Endothelial cell of umbilical vein (primary cell): Measurements from ENCODE around the gene SSBP3. TPM values are rescaled to one million over a fixed set of nuclear protein-coding genes. Genes with fewer than 3 reads are reported as not detected.
"Not testable (repeated sequence)": the region's sequence is repeated elsewhere in the genome, so short reads cannot be mapped to it uniquely, and the experiment has no call there.

Experiments used
- BruUV-seq: library from RNA; stranded (reverse); fragments of 400-500 nt; replicated peaks from 2 replicates; lab custom pipeline; 2021; lab: Mats Ljungman, UMichigan
- CTCF ChIA-PET: fragments of 300-600, 350-600 bp; sonication (Branson Sonifier 250); formaldehyde crosslinking; loops from one replicate; lab custom pipeline; 2021; ENCODE audit warnings: antibody characterized with exemption, inconsistent platforms; lab: Charles Lee
- POLR2A ChIA-PET: fragments of 300-600, 350-600 bp; sonication (Branson Sonifier 250); formaldehyde crosslinking; loops from one replicate; lab custom pipeline; 2021; ENCODE audit warnings: antibody characterized with exemption, inconsistent platforms; lab: Charles Lee
- DNase-seq: peaks from one replicate; pipeline ENCODE4 v3.0.0-alpha.2; 2011; ENCODE audit warnings: low read depth, low spot score
- FAIRE-seq: peaks from 2 replicates; lab custom pipeline; 2011; peaks lifted over from hg19 to GRCh38; lab: Jason Lieb, UNC
- H2AFZ ChIP-seq: 2 replicates; pipeline ENCODE4 v1.6.0; 2012; ENCODE audit warnings: low read depth, low read length, control low read depth, inconsistent platforms
- H3K27ac ChIP-seq: 2 replicates; pipeline ENCODE4 v1.5.1; 2011; ENCODE audit warnings: low read depth, mild to moderate bottlenecking, control low read depth, low read length, moderate library complexity; ENCODE audit not compliant: insufficient read depth
- H3K27me3 ChIP-seq, 2 experiments: 2 replicates each; pipeline versions ENCODE4 v1.6.0 to v1.6.1; 2011; ENCODE audit warnings: low read length in 2 of 2, mixed read lengths in 1 of 2; ENCODE audit not compliant: control insufficient read depth in 2 of 2, insufficient read depth in 2 of 2
- H3K36me3 ChIP-seq, 2 experiments: 2 replicates in 1 of 2; 3 replicates in 1 of 2; pipeline ENCODE4 v1.5.1; 2011; ENCODE audit warnings: low read length in 2 of 2, mild to moderate bottlenecking in 1 of 2, moderate library complexity in 1 of 2; ENCODE audit not compliant: control insufficient read depth in 2 of 2, insufficient read depth in 2 of 2; ENCODE audit errors: extremely low read depth in 1 of 2
- H3K4me1 ChIP-seq: 3 replicates; pipeline ENCODE4 v1.5.1; 2011; ENCODE audit warnings: mild to moderate bottlenecking, low read length; ENCODE audit not compliant: control insufficient read depth, insufficient read depth; ENCODE audit errors: extremely low read depth
- H3K4me2 ChIP-seq: 2 replicates; pipeline ENCODE4 v1.6.1; 2011; ENCODE audit warnings: low read length, control low read depth, mixed read lengths; ENCODE audit not compliant: insufficient read depth
- H3K4me3 ChIP-seq, 3 experiments: fragments of 200-600 bp in 1 of 3; sonication (generic), shearing (Covaris generic) in 1 of 3; replicated peaks in 1 of 3; 2 replicates each; pipeline ENCODE4 v1.5.1; 2011 to 2016; ENCODE audit warnings: control low read depth in 3 of 3, low read length in 3 of 3, mild to moderate bottlenecking in 2 of 3, inconsistent platforms in 1 of 3, low read depth in 1 of 3, moderate library complexity in 1 of 3; ENCODE audit not compliant: insufficient read depth in 1 of 3
- H3K79me2 ChIP-seq: 2 replicates; pipeline ENCODE4 v1.6.0; 2012; ENCODE audit warnings: low read length, inconsistent platforms; ENCODE audit not compliant: control insufficient read depth, insufficient read depth
- H3K9ac ChIP-seq: replicated peaks from 2 replicates; pipeline ENCODE3; 2011; ENCODE audit warnings: low read length, control low read depth; ENCODE audit not compliant: insufficient read depth; ENCODE audit errors: extremely low read depth
- H3K9me1 ChIP-seq: replicated peaks from 3 replicates; pipeline ENCODE4 v1.6.0; 2011; ENCODE audit warnings: mild to moderate bottlenecking, low read length; ENCODE audit not compliant: control insufficient read depth, insufficient read depth; ENCODE audit errors: extremely low read depth
- H3K9me3 ChIP-seq: replicated peaks from 2 replicates; pipeline ENCODE4 v1.5.1; 2012; ENCODE audit warnings: low read length, inconsistent platforms; ENCODE audit not compliant: control insufficient read depth, insufficient read depth
- H4K20me1 ChIP-seq: replicated peaks from 2 replicates; pipeline ENCODE3; 2011; ENCODE audit warnings: mild to moderate bottlenecking, low read length; ENCODE audit not compliant: control insufficient read depth, insufficient read depth; ENCODE audit errors: extremely low read depth
- FOS ChIP-seq: IDR thresholded peaks from 2 replicates; pipeline ENCODE4 v1.6.1; 2011; ENCODE audit warnings: mild to moderate bottlenecking, low read length, moderate library complexity, borderline replicate concordance; ENCODE audit not compliant: insufficient read depth
- JUN ChIP-seq: IDR thresholded peaks from 2 replicates; pipeline ENCODE4 v1.6.1; 2011; ENCODE audit warnings: borderline replicate concordance, low read depth; ENCODE audit not compliant: insufficient read length, insufficient read depth
- dilution Hi-C: fragments of 300-500 bp; cut with MboI; formaldehyde crosslinking; loops from one replicate; pipeline ENCODE4 v1.15.0; 2019; ENCODE audit warnings: low sequenced_read_pairs; ENCODE audit not compliant: extremely low pct_ligation_motif_present
- intact Hi-C: fragments of 100-400 bp; cut with micrococcal nuclease; formaldehyde crosslinking; loops from one replicate; pipeline ENCODE4 v1.10.0; 2022
- polyA plus RNA-seq, 4 experiments: library from polyadenylated mRNA; depleted of rRNA in 3 of 4; stranded (reverse) in 3 of 4; unstranded in 1 of 4; fragments of >200 nt; gene quantifications; 2 replicates each; pipeline versions ENCODE4 v1.2.1 to v1.2.3, GENCODE V29; 2011 to 2012; ENCODE audit warnings: missing spikeins in 1 of 4
- total RNA-seq: library from RNA; stranded (reverse); gene quantifications from 2 replicates; pipeline ENCODE4 v1.2.3, GENCODE V29; 2021
- TF ChIP-seq, protein P1 (sequence below): IDR thresholded peaks from 2 replicates; pipeline ENCODE4 v1.6.1; 2011; ENCODE audit not compliant: insufficient read depth, insufficient read length

Gene SSBP3
- total and polyA plus RNA-seq, 2 donors (not counting 3 experiments of a cell fraction or from before 2014, with no cell fraction given) = 44.9 to 59.4 TPM

- H3K27me3 ChIP-seq, CTCF ChIA-PET, BruUV-seq, H3K9me1 ChIP-seq, H3K79me2 ChIP-seq, H3K9ac ChIP-seq, H3K4me3 ChIP-seq, H3K9me3 ChIP-seq, H4K20me1 ChIP-seq, dilution Hi-C loops, H2AFZ ChIP-seq: not testable (repeated sequence)
- DNase-seq (peak; percentile 32), FAIRE-seq (peak; percentile 97)
- POLR2A ChIA-PET = interaction anchor here (0.7 kb wide), 1 partner anchor 12 kb away, joined by 10 read pairs; no protein-coding TSS in a partner anchor
- peak overlapping the region; percentile 33 for H3K27ac ChIP-seq
- intact Hi-C loops = loop anchor here (1.0 kb wide), 1 partner anchor 87 kb away; no protein-coding TSS in a partner anchor
- peaks cover 30 to 39% of the 10 kb centered on the region in 2 experiments for H3K36me3 ChIP-seq
- peaks cover 12% of the 10 kb centered on the region for H3K4me1 ChIP-seq
- peak; percentile 3 for TF ChIP-seq JUN
- H3K4me2 ChIP-seq = peak overlapping the region; percentile 3
These were observed 198.3 kb downstream of the SSBP3 start for GRCh38 chr1:54207896-54208295.

DNA sequence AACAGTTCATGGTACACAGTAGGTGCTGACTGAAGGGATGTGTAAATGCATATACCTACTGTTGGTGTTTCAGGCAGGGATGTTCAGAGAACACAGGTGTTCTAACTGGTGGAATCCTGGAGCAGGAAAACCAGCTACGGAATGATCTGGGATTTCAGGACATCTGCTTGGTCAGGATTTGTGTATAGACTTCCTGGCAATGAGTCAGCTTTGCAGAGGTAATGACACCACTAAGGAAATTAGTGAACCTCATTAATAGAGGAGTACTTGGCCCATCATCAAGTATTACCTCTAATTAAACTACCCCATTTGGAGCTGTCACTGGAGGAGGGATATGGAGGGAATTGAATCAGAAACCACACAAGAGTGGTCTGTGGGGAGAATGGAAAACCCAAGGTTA, 198.9 kb downstream of the SSBP3 start:
- ChIA-PET POLR2A (no interaction called here), CTCF (interaction anchor here (1.6 kb wide), 1 partner anchor 86 kb away, joined by 7 read pairs; no protein-coding TSS in a partner anchor)
- H3K9me3 ChIP-seq = no peaks in the 10 kb centered on the region
- H3K27ac ChIP-seq = peak overlapping the region; percentile 33
- dilution Hi-C loops (no loop called here), intact Hi-C loops (loop anchor here (1.0 kb wide), 1 partner anchor 86 kb away; no protein-coding TSS in a partner anchor)
- H3K4me2 ChIP-seq = peak overlapping the region; percentile 3
- DNase-seq (peak; percentile 43), FAIRE-seq (peak; percentile 67)
- H2AFZ ChIP-seq = no peak overlapping the region
- BruUV-seq = no TSS peak
- H3K9ac ChIP-seq = no peak overlapping the region
- no peaks in the 10 kb centered on the region for H3K9me1 ChIP-seq
- H3K27me3 ChIP-seq = no peaks in the 10 kb centered on the region
- H3K79me2 ChIP-seq = peaks cover 6% of the 10 kb centered on the region
- TF ChIP-seq, protein P1, sequence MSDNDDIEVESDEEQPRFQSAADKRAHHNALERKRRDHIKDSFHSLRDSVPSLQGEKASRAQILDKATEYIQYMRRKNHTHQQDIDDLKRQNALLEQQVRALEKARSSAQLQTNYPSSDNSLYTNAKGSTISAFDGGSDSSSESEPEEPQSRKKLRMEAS = no peak
- peak; percentile 3 for TF ChIP-seq JUN
- TF ChIP-seq FOS = peak; percentile 65
- H3K4me1 ChIP-seq = peaks cover 12% of the 10 kb centered on the region
- no peaks in the 10 kb centered on the region for H4K20me1 ChIP-seq
- peaks cover 24 to 35% of the 10 kb centered on the region in 2 experiments for H3K36me3 ChIP-seq
- no peak overlapping the region for H3K4me3 ChIP-seq
